VCaP (cell line): ENCODE data around the gene RAB34.

Experiments used
- H3K27ac ChIP-seq: fragments of 450-650 bp; 2 replicates; pipeline ENCODE4 v1.5.1; 2017
- CTCF ChIP-seq: fragments of 450-650 bp; conservative IDR thresholded peaks from 2 replicates; pipeline ENCODE4 v1.5.1; 2017; ENCODE audit warnings: mild to moderate bottlenecking, moderate library complexity

RAB34 gene

DNA sequence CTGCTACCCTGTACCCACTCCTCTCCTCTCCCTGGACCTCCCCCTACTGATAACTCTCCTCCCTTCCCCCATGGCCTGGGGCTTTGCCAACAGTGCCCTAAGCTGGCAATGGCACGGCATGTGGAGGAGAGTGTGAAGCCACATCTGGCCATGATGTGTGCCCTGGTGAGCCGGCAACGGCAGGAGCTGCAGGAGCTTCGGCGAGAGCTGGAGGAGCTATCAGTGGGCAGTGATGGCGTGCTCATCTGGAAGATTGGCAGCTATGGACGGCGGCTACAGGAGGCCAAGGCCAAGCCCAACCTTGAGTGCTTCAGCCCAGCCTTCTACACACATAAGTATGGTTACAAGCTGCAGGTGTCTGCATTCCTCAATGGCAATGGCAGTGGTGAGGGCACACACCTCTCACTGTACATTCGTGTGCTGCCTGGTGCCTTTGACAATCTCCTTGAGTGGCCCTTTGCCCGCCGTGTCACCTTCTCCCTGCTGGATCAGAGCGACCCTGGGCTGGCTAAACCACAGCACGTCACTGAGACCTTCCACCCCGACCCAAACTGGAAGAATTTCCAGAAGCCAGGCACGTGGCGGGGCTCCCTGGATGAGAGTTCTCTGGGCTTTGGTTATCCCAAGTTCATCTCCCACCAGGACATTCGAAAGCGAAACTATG, 31.3 kb upstream of the RAB34 start:
- H3K27ac ChIP-seq: peak overlapping the region; percentile 99
- TF ChIP-seq CTCF: no peak

DNA sequence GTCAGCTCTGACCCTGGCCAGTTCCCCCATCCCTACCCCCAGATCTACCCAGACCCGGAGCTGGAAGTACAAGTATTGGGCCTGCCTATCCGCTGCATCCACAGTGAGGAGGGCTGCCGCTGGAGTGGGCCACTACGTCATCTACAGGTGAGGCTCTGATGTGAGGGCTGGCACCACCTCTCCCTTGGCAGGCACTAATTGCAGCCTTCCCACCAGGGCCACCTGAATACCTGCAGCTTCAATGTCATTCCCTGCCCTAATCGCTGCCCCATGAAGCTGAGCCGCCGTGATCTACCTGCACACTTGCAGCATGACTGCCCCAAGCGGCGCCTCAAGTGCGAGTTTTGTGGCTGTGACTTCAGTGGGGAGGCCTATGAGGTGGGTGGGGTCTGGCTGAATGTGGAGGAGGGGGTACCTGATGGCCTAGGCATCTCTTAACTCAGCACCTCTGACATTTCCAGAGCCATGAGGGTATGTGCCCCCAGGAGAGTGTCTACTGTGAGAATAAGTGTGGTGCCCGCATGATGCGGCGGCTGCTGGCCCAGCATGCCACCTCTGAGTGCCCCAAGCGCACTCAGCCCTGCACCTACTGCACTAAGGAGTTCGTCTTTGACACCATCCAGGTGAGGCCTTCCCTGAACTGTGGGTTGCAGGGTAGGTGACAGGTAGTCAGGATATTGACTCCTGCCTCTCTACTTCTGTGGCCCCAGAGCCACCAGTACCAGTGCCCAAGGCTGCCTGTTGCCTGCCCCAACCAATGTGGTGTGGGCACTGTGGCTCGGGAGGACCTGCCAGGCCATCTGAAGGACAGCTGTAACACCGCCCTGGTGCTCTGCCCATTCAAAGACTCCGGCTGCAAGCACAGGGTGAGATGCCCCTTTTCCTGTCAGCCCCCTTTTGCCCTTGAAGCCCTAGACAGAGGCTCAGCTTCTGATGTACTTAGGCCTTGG, 30.4 kb upstream of the RAB34 start:
- peak overlapping the region; percentile 99 for H3K27ac ChIP-seq

DNA sequence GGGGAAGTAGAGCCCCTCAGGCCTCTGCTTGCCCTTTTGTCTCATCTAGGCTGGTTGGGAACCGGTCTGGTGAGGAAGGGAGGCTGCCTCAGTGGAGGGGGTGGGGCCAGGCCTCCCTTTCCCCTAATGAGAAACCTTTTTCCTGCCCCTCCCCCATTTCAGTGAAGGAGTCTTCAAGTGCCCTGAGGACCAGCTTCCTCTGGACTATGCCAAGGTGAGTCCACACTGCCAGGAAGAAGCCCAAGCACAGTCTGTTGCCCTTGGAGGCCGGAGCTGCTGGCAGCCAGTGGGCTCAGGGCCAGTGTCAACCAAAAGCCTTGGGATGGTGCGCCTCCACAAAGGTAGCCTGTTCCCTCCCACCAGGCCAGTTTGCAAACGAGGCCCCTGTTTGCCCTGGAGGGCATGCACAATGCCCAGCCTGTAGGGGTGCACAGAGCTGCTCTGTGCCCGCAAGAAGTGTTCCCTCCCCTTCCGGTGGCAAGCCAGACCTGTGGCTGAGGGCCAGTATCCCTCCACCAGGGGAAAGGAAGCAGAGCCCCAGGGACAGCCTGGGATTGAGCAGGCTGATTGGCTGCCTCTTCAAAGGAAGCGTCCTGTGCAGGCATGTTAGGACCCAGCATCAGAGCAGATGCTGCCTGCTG, 29.5 kb upstream of the RAB34 start:
- TF ChIP-seq CTCF: no peak
- peak overlapping the region; percentile 99 for H3K27ac ChIP-seq

More for the DNA sequence above, 30.4 kb upstream of the RAB34 start:
- TF ChIP-seq CTCF: no peak

- H3K27ac ChIP-seq: peak overlapping the region; percentile 99
- no peak; the same call in 1 of the 2 replicates for TF ChIP-seq CTCF
Measured at GRCh38 chr17:28746611-28747050, 29.0 kb upstream of the RAB34 start.

DNA sequence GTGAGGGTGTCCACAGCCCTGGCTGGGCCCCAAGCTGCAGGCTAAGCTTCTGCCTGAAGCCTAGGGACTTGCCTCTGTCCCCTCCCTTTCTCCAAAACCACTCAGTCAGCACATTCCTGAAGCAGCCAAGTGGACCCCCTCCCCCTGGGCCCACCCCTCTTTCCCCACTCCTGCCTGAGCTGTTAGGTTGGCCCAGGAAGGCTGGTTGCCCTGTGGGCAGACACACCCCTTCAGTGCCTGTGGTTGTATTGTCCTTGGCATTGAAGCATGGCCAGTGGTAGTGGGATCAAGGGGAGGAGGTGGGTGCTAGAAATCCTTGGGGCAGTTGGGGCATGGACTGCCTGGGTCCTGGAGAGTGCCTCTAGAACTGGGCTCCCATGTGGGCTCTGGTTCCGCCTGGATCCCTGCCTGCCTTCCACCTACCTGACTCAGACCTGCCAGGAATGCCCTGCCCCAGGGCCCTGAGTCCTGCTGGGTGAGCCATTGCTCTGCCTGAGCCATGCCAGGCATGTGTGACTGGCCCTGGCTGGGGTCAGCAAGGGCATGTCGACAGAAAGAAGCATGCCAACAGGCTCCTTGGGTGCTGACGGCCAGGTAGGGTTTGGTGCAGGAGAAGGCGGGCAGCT, 28.2 kb upstream of the RAB34 start:
- TF ChIP-seq CTCF: no peak
- peak overlapping the region; percentile 99 for H3K27ac ChIP-seq

- peak overlapping the region; percentile 99 for H3K27ac ChIP-seq
- TF ChIP-seq CTCF: no peak
Measured at GRCh38 chr17:28744972-28745785, 27.5 kb upstream of the RAB34 start.
